ENCODE measurements around the gene PDE6A. TPM values are rescaled to one million over a fixed set of nuclear protein-coding genes. Genes with fewer than 3 reads are reported as not detected.

The PDE6A gene
- total RNA-seq = under 0.01 TPM in 1 of 2 replicates, not detected in the other

DNA sequence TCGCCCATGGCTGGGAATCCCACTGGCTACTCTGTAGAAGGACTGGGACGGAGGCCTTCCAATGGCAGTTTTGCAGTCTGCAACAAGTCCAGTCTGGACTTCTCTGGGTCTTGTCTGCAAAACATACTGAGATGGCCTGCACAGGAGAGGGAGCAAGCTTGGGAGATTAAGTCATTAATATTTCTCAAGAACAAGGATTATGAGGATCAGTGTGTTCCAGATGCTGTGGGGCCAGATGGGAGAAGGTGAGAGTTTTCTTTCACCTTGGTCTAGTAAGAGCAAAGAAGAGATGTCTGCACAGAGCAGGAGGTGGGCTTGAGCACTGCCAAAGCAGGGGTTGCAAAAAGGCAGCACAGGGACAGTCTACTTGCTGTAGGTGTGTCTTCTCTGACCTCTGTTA lies at the start of gene PDE6A:
Gene PDE6A (minus strand): TSS at position 128 of the 400 bp plus-strand sequence. CDS start 120 bp downstream, at position 8.

GRCh38 chr5:149960272-149961185 lies 15.9 kb upstream of the PDE6A start, which contains the start of gene SLC26A2:
TSS of gene SLC26A2 (plus strand) at chr5:149960758. CDS start at chr5:149977653, 16,895 bp downstream.

Other genes with a start within 250 kb of the PDE6A start
- gene PPARGC1B, start 214.5 kb downstream of the PDE6A start, total RNA-seq = 3.4 and 4.0 TPM in 2 replicates
- gene SLC26A2, start 16.0 kb upstream of the PDE6A start, total RNA-seq = 6.0 and 6.5 TPM in 2 replicates
- gene TIGD6, start 55.9 kb upstream of the PDE6A start, total RNA-seq = 2.3 and 4.2 TPM in 2 replicates
- 37.6 and 43.0 TPM in 2 replicates for gene HMGXB3, start 55.9 kb upstream of the PDE6A start, total RNA-seq
- gene CSF1R, start 141.8 kb upstream of the PDE6A start, total RNA-seq = under 0.01 TPM in 1 of 2 replicates, not detected in the other
- gene PDGFRB, start 211.1 kb upstream of the PDE6A start, total RNA-seq = 0.23 and 3.3 TPM in 2 replicates
- gene CDX1, start 222.0 kb upstream of the PDE6A start, total RNA-seq = not detected in 2 replicates
- gene SLC6A7, start 245.3 kb upstream of the PDE6A start, total RNA-seq = not detected in 2 replicates

All from hair follicular keratinocyte (primary cell).